Ectodermal cell (in vitro differentiated cells): Measurements from ENCODE around the gene IFI30. TPM values are rescaled to one million over a fixed set of nuclear protein-coding genes. Genes with fewer than 3 reads are reported as not detected.

Experiments
- H3K27ac ChIP-seq: 2 replicates; pipeline ENCODE4 v1.7.0; 2013; ENCODE audit warnings: mild to moderate bottlenecking, low read depth, low read length; ENCODE audit not compliant: insufficient read depth, poor library complexity, severe bottlenecking
- H3K27me3 ChIP-seq: 2 replicates; pipeline ENCODE4 v1.7.0; 2013; ENCODE audit warnings: mild to moderate bottlenecking, low read length; ENCODE audit not compliant: insufficient read depth, control insufficient read depth, poor library complexity, severe bottlenecking
- H3K36me3 ChIP-seq: one replicate; pipeline ENCODE4 v1.7.0; 2013; ENCODE audit warnings: low read length; ENCODE audit not compliant: control insufficient read depth, insufficient read depth
- H3K4me1 ChIP-seq: one replicate; pipeline ENCODE4 v1.7.0; 2013; ENCODE audit warnings: low read length; ENCODE audit not compliant: control insufficient read depth, insufficient read depth
- H3K4me3 ChIP-seq: 2 replicates; pipeline ENCODE4 v1.7.0; 2013; ENCODE audit warnings: low read depth, low read length, control low read depth; ENCODE audit not compliant: insufficient read depth
- H3K9me3 ChIP-seq: 2 replicates; pipeline ENCODE4 v1.7.0; 2013; ENCODE audit warnings: mild to moderate bottlenecking, low read length, moderate library complexity; ENCODE audit not compliant: control insufficient read depth
- WGBS, 2 experiments: methylation state at CpG; one replicate each; pipeline ENCODE4 v1.1.7; 2013; ENCODE audit warnings: missing lambda C conversion rate in 2 of 2; 5-methylcytosine and 5-hydroxymethylcytosine counted together
- polyA plus RNA-seq, 4 experiments: library from polyadenylated mRNA; stranded (reverse); fragments of 50-300 nt; gene quantifications; one replicate each; pipeline ENCODE4 v1.2.3, GENCODE V29; 2013

Gene IFI30
- polyA plus RNA-seq (2013, experiment 1 of 4), result 2.1 TPM
- 2.3 TPM for polyA plus RNA-seq (2013, experiment 2 of 4)
- 1.7 TPM for polyA plus RNA-seq (2013, experiment 3 of 4)
- polyA plus RNA-seq (2013, experiment 4 of 4), result 1.8 TPM

- Histone ChIP-seq H3K4me3 (peak within 1 kb of the TSS; percentile 25), H3K9me3 (no peaks in the 10 kb centered on the region), H3K4me1 (peaks cover 9% of the 10 kb centered on the region), H3K36me3 (peaks cover 6% of the 10 kb centered on the region), H3K27me3 (peaks cover 27% of the 10 kb centered on the region), H3K27ac (no peak within 1 kb of the TSS)
- WGBS, 2 experiments, result 3% methylated on average over 47 of the region's 47 CpGs
Measured at GRCh38 chr19:18173572-18174288, at the start of gene IFI30. IFI30 (plus strand) TSS chr19:18173813; CDS start chr19:18173842, 29 bp downstream.

DNA sequence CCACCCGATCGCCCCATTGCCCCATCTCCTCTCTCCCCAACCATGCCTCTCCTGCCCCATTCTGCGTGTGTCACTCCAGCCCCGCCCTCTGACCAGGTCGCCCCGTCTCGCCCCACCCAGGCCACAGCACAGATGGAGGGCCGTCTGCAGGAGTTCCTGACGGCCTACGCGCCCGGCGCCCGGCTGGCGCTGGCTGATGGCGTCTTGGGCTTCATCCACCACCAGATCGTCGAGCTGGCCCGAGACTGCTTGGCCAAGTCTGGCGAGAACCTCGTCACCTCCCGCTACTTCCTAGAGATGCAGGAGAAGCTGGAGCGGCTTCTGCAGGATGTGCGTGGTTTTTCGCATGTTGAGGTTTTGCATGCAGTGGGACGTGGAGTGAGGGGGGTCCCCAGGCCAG lies 49.8 kb upstream of the IFI30 start:
- H3K27ac ChIP-seq, result no peak overlapping the region
- no peaks in the 10 kb centered on the region for H3K36me3 ChIP-seq
- no peaks in the 10 kb centered on the region for H3K4me1 ChIP-seq
- no peaks in the 10 kb centered on the region for H3K9me3 ChIP-seq
- 93 to 94% methylated on average over 26 of the region's 26 CpGs for WGBS, 2 experiments
- H3K27me3 ChIP-seq, result no peaks in the 10 kb centered on the region
- no peak overlapping the region for H3K4me3 ChIP-seq

DNA sequence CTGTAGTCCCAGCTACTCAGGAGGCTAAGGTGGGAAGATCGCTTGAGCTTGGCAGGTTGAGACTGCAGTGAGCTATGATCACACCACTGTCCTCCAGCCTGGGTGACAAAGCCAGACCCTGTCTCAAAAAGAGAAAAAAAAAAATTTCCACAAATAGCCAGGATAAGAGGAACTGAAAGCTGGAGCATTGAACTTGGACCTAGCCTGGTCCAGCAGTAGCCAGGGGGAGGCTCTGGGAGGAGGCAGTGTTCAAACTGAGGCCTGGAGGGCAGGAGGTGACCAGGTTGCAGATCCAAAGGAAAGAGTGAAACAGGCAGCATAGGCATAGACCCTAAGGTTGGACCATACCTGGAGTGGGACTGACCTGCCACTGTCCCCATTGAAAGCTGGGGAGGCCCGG lies 47.5 kb upstream of the IFI30 start:
- Histone ChIP-seq H3K36me3 (peaks cover 8% of the 10 kb centered on the region), H3K27ac (no peak overlapping the region)
- 92 to 95% methylated on average over 2 of the region's 2 CpGs for WGBS, 2 experiments

DNA sequence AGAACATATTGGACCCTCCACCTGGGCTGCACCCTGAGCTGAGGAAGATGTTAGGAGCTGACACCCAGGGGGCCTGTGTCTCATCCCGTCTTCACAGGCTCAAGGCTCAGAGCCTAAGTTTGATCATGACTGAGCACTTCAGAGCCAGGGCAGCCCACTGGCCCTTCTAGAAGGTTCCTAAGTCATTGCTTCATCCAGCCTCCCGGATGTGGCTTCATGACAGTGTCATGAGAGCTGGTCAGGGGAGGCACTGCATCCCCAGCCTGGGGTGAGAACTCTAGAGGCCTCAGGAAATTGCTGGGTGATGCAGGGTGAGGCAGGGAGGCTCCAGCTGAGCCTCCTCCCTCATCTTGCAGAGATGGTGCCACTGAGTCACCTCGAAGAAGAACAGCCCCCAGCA lies 45.6 kb upstream of the IFI30 start:
- peaks cover 14% of the 10 kb centered on the region for H3K36me3 ChIP-seq
- H3K4me3 ChIP-seq, result no peak overlapping the region
- WGBS, 2 experiments, result 94 to 97% methylated on average over 3 of the region's 3 CpGs
- H3K9me3 ChIP-seq, result no peaks in the 10 kb centered on the region
- no peaks in the 10 kb centered on the region for H3K27me3 ChIP-seq
- no peak overlapping the region for H3K27ac ChIP-seq
- H3K4me1 ChIP-seq, result no peaks in the 10 kb centered on the region

More for the DNA sequence above, 47.5 kb upstream of the IFI30 start:
- no peak overlapping the region for H3K4me3 ChIP-seq
- no peaks in the 10 kb centered on the region for H3K27me3 ChIP-seq
- no peaks in the 10 kb centered on the region for H3K9me3 ChIP-seq
- H3K4me1 ChIP-seq, result no peaks in the 10 kb centered on the region

DNA sequence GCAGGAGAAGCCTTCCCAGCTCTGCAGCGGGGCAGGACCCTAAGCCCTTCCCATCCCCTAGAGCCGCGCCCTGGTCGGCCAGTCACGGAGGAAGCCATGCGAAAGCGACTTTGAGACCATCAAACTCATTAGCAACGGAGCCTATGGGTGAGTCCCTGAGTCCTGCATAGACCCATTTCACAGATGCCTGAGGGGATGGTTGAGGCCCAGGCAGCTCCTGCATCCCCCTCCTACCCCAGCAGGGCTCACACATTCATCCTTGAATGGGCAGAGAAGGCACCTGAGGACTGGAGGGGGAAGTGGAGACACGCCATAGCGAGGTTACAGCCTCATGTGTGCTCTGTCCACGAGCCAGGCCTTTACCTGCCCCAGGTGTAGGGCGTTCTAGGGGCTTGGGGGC lies 44.8 kb upstream of the IFI30 start:
- H3K36me3 ChIP-seq, result peaks cover 14% of the 10 kb centered on the region
- no peaks in the 10 kb centered on the region for H3K4me1 ChIP-seq
- no peaks in the 10 kb centered on the region for H3K9me3 ChIP-seq
- WGBS, 2 experiments, result 94% methylated on average over 12 of the region's 12 CpGs
- H3K27ac ChIP-seq, result no peak overlapping the region
- H3K4me3 ChIP-seq, result no peak overlapping the region
- H3K27me3 ChIP-seq, result no peaks in the 10 kb centered on the region

DNA sequence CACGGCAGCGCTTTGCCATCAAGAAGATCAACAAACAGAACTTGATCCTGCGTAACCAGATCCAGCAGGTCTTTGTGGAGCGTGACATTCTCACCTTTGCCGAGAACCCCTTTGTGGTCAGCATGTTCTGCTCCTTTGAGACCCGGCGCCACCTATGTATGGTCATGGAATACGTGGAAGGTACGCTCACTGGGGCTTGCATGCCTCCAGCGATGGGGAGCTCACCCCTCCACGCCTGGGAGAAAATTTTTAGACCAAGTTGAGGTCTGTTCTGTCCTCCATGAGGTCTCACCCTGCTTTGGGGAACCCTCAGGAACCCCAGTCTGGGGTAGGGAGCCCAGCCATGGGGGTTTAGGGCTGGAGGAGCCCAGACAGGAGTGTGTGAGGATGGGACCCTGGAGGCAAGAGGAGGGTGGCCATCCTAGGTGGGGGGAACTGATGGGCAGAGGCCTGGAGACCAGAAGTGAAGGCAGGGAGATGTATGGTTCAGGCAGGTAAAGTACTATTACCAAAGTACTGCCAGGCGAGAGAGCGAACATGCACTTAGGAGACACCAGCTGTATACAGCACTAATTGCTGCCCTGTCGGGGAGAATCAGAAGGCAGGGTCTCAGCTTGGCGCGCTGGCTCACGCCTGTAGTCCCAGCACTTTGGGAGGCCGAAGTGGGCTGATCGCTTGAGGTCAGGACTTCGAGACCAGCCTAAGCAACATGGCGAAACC lies 42.9 kb upstream of the IFI30 start:
- no peaks in the 10 kb centered on the region for H3K9me3 ChIP-seq
- no peaks in the 10 kb centered on the region for H3K27me3 ChIP-seq
- H3K4me3 ChIP-seq, result no peak overlapping the region
- peaks cover 14% of the 10 kb centered on the region for H3K36me3 ChIP-seq
- no peak overlapping the region for H3K27ac ChIP-seq
- 95% methylated on average over 21 of the region's 21 CpGs for WGBS, 2 experiments
- H3K4me1 ChIP-seq, result no peaks in the 10 kb centered on the region

- no peak overlapping the region for H3K4me3 ChIP-seq
- H3K4me1 ChIP-seq, result no peaks in the 10 kb centered on the region
- 88 to 89% methylated on average over 31 of the region's 31 CpGs for WGBS, 2 experiments
- no peaks in the 10 kb centered on the region for H3K27me3 ChIP-seq
- no peaks in the 10 kb centered on the region for H3K9me3 ChIP-seq
- peaks cover 14% of the 10 kb centered on the region for H3K36me3 ChIP-seq
- no peak overlapping the region for H3K27ac ChIP-seq
Measured at GRCh38 chr19:18131841-18132596, 41.6 kb upstream of the IFI30 start.

DNA sequence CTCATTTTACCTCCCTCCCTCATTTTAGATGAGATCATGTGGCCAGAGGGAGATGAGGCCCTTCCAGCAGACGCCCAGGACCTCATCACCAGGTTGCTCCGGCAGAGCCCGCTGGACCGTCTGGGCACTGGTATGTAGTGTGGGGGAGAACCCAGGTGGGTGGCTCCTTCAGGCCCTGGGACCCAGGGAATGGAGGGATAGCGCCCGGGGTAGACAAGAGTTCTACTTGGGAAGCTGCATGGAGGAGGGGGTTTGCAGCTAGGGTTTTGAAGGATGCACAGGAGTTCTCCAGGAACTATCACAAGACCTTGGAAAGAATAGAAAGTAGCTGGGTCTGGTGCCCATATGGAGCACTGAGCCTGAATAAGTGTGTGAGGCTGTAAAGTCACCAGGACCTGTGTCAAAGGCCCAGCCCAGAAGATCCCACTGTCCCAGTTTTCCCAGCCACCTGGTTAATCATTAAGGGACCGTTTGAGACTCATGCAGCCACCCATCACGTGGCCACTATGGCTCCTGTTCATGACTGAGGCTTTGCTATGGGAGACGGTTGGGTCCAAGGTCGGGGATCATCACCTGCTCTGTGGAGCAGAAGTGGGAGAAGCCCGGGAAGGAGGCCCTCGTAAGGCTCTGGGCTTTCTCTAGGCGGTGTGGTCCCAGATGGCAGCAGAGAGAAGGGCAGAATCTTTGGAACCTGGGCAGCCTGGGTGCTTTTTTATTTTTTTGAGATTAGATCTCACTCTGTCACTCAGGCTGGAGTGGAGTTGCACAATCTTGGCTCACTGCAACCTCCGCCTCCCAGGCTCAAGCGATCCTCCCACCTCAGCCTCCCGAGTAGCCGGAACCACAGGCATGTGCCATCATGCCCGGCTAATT lies 37.7 kb upstream of the IFI30 start:
- no peak overlapping the region for H3K4me3 ChIP-seq
- H3K36me3 ChIP-seq, result peaks cover 19% of the 10 kb centered on the region
- WGBS, 2 experiments, result 94% methylated on average over 18 of the region's 18 CpGs
- H3K4me1 ChIP-seq, result no peaks in the 10 kb centered on the region
- no peak overlapping the region for H3K27ac ChIP-seq
- H3K9me3 ChIP-seq, result no peaks in the 10 kb centered on the region
- H3K27me3 ChIP-seq, result no peaks in the 10 kb centered on the region

- no peak overlapping the region for H3K27ac ChIP-seq
- no peak overlapping the region for H3K4me3 ChIP-seq
- no peaks in the 10 kb centered on the region for H3K4me1 ChIP-seq
- 89 to 91% methylated on average over 11 of the region's 11 CpGs for WGBS, 2 experiments
- H3K27me3 ChIP-seq, result no peaks in the 10 kb centered on the region
- H3K36me3 ChIP-seq, result peaks cover 21% of the 10 kb centered on the region
- no peaks in the 10 kb centered on the region for H3K9me3 ChIP-seq
Measured at GRCh38 chr19:18137242-18137641, 36.4 kb upstream of the IFI30 start.
